ENCODE results near the gene ZFP36L1. TPM values are rescaled to one million over a fixed set of nuclear protein-coding genes. Genes with fewer than 3 reads are reported as not detected.

ZFP36L1 gene
- total RNA-seq, 2 donors from 2014 or later, result 97.0 to 123 TPM

DNA sequence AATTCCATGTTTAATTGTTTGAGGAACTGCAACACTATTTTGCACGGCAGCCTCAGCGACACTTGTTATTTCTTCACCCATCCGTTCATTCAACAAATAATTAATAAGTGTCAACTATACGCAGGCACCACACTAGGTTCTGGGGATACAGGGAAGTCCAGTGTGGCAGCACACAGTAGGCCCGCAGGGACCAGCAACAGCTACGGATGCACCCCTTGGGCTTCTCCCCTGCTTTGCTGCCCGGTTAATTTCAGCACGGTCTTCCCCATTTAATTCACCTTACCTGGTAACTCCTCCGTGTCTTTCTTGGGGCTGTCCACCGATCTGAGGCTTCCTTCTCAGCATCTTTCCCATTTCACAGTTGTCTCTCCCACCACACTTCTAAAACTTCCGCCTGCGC is 48.3 kb downstream of the ZFP36L1 start:
- H3K36me3 ChIP-seq, result no peaks in the 10 kb centered on the region
- H3K4me1 ChIP-seq, result no peaks in the 10 kb centered on the region
- no peak for DNase-seq
- no peak overlapping the region for H3K9ac ChIP-seq (ENCODE audit: low read depth in 2 of 2, low read length in 2 of 2)
- H3K9me3 ChIP-seq, result no peaks in the 10 kb centered on the region
- no peak overlapping the region for H3K4me3 ChIP-seq
- no peaks in the 10 kb centered on the region for H3K27me3 ChIP-seq
- TF ChIP-seq, protein P1, sequence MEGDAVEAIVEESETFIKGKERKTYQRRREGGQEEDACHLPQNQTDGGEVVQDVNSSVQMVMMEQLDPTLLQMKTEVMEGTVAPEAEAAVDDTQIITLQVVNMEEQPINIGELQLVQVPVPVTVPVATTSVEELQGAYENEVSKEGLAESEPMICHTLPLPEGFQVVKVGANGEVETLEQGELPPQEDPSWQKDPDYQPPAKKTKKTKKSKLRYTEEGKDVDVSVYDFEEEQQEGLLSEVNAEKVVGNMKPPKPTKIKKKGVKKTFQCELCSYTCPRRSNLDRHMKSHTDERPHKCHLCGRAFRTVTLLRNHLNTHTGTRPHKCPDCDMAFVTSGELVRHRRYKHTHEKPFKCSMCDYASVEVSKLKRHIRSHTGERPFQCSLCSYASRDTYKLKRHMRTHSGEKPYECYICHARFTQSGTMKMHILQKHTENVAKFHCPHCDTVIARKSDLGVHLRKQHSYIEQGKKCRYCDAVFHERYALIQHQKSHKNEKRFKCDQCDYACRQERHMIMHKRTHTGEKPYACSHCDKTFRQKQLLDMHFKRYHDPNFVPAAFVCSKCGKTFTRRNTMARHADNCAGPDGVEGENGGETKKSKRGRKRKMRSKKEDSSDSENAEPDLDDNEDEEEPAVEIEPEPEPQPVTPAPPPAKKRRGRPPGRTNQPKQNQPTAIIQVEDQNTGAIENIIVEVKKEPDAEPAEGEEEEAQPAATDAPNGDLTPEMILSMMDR (IDR thresholded peaks at IDR 0.05), result no peak
- no peak overlapping the region for H3K27ac ChIP-seq
- intact Hi-C loops (cut with DNase I), result no loop called here

DNA sequence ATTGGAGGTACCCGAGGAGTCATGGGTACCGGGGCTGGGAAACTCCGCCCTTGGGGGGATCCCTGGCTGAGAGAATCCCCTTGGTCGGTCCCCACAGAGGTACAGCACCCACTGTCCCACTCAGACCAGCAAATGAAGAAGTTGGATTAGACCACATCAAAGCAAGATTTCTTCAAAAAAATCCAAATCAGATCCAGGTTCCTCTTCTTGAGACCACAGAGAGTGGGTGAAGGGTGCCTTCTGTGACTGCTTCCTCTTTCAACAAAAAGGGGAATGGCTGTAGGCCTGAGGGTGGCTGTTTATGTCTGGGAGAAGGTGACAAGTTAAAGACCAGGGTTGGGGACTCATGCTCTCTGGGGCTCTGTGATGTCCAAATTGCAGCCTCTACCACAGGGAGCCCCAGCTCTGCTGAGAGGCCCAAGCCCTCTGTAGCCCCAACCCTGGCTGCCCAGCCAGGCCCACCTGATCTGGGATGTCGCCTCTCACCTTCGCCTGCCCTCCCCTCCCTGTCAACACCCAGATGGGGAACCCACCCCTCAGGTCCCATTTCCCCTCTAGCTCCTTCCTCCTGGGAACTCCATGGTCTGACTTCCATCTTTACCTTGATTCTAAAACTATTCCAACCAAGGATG is 50.9 kb downstream of the ZFP36L1 start:
- TF ChIP-seq, protein P1 (IDR thresholded peaks at IDR 0.05), result no peak
- H3K4me1 ChIP-seq, result no peaks in the 10 kb centered on the region
- H3K36me3 ChIP-seq, result no peaks in the 10 kb centered on the region
- H3K27me3 ChIP-seq, result no peaks in the 10 kb centered on the region
- H3K4me3 ChIP-seq, result no peak overlapping the region
- intact Hi-C loops (cut with DNase I), result no loop called here
- DNase-seq, result no peak
- H3K9ac ChIP-seq (ENCODE audit: low read depth in 2 of 2, low read length in 2 of 2), result no peak overlapping the region
- H3K27ac ChIP-seq, result no peak overlapping the region
- H3K9me3 ChIP-seq, result no peaks in the 10 kb centered on the region

DNA sequence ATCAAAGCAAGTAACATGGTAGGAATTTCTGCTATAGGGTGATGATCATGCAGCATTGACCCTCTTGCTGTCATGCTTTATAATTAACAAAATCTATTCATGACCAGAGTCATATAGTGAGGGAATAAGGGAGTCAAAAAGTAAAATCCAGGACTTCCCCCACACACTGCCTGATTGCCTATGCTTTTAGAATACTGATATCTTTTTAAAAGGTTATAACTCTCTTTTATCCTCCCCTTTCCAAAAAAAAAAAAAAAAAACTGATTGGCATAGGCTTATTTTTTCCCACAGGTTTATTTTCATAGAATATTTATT is 51.4 kb downstream of the ZFP36L1 start:
- Histone ChIP-seq H3K27me3 (no peaks in the 10 kb centered on the region), H3K4me1 (no peaks in the 10 kb centered on the region), H3K9me3 (no peaks in the 10 kb centered on the region), H3K27ac (no peak overlapping the region), H3K9ac (ENCODE audit: low read depth in 2 of 2, low read length in 2 of 2) (no peak overlapping the region), H3K36me3 (no peaks in the 10 kb centered on the region), H3K4me3 (no peak overlapping the region)
- TF ChIP-seq, protein P1 (IDR thresholded peaks at IDR 0.05), result no peak
- DNase-seq, result no peak
- intact Hi-C loops (cut with DNase I), result no loop called here

DNA sequence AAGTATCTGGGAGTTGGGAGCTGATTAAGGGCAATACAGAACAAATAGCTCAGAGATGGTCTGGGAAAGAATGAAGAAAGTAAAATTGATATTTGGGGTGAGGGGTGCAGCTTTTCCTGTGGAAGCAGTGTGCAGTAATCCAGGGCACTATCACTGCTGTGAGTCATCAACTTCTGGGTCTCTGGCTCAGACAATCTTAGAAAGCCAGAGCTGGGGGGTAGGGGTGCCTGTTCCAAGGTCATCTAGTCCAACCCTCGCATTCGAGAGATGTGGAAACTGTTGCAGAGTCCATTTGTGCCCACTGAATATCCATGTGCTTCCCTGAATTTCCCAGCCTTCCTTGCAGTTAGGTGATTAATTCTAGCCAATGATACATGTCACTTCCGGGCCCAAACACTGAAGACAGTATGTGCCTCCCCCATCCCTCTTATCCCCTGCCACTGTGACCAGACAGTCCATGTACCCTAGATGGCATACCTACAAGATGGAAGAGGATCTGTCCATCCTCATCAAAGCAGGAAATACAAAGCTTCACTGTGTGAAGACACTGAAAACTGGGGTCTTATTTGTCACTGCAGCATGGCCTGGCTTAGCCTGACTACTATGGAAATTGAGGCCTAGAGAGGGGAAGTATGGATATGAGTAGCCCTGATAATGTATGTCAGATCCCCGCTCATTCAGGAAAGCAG is 51.9 kb downstream of the ZFP36L1 start:
- Histone ChIP-seq H3K9ac (ENCODE audit: low read depth in 2 of 2, low read length in 2 of 2) (no peak overlapping the region), H3K27me3 (no peaks in the 10 kb centered on the region), H3K4me3 (no peak overlapping the region), H3K9me3 (no peaks in the 10 kb centered on the region), H3K36me3 (no peaks in the 10 kb centered on the region), H3K27ac (no peak overlapping the region), H3K4me1 (no peaks in the 10 kb centered on the region)
- intact Hi-C loops (cut with DNase I), result no loop called here
- TF ChIP-seq, protein P1 (IDR thresholded peaks at IDR 0.05), result no peak
- DNase-seq, result no peak

DNA sequence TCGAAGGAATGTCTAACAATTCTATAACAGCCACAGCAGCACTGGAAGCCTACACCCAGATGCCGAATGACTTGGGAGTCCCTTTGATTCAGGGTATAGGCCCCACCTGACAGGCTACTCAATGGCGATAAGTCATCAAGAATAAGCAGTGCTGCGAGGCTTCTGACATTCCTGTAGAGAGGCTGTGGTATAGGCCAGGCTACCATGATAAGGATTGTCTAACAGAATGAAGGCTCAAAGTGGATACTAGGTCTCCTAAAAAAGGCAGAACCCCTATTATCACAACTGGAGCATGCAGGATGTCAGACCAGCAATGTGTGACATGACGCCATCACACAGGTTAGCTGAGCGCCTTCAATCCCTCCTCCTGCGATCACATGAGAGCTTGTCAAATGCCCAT is 53.2 kb downstream of the ZFP36L1 start:
- Histone ChIP-seq H3K9ac (ENCODE audit: low read depth in 2 of 2, low read length in 2 of 2) (no peak overlapping the region), H3K27ac (no peak overlapping the region), H3K4me3 (no peak overlapping the region), H3K36me3 (no peaks in the 10 kb centered on the region), H3K9me3 (no peaks in the 10 kb centered on the region), H3K4me1 (no peaks in the 10 kb centered on the region), H3K27me3 (no peaks in the 10 kb centered on the region)
- no peak for DNase-seq
- intact Hi-C loops (cut with DNase I), result no loop called here
- TF ChIP-seq, protein P1 (IDR thresholded peaks at IDR 0.05), result no peak

Measured in colonic mucosa (tissue), 4 donors.